K562 (cell line): ENCODE measurements around the gene CHST8. TPM values are rescaled to one million over a fixed set of nuclear protein-coding genes. Genes with fewer than 3 reads are reported as not detected.

ENCODE experiments used
- ATAC-seq: fragments of 200-7000 bp; cut with Tn5 transposase; 3 replicates; pipeline ENCODE4 v1.9.1; 2020; ENCODE audit warnings: moderate library complexity
- BruUV-seq: library from RNA; stranded (reverse); fragments of 400-500 nt; replicated peaks from 2 replicates; lab custom pipeline; 2021; lab: Mats Ljungman, UMichigan
- CTCF ChIA-PET: fragments of 300-600 bp; formaldehyde crosslinking; extraction: SDS; loops from one replicate; lab custom pipeline; 2021; ENCODE audit warnings: low intra/inter-chr PET ratio; lab: Yijun Ruan, JAX
- POLR2A ChIA-PET: fragments of 300-600, 350-650 bp; sonication (Branson Sonifier 250); formaldehyde crosslinking; extraction: SDS; loops from one replicate; lab custom pipeline; 2021; ENCODE audit warnings: antibody characterized with exemption, inconsistent platforms; lab: Yijun Ruan, JAX
- DNase-seq, 4 experiments: peaks; one replicate each; pipeline versions ENCODE4 v3.0.0 to v3.0.0-alpha.2; 2011 to 2018; ENCODE audit warnings: low spot score in 3 of 4, mixed read lengths in 3 of 4; ENCODE audit errors: extremely low read depth in 1 of 4
- FAIRE-seq: peaks from 2 replicates; lab custom pipeline; 2011; peaks lifted over from hg19 to GRCh38; lab: Jason Lieb, UNC
- H2AFZ ChIP-seq: 2 replicates; pipeline ENCODE4 v1.6.0; 2011; ENCODE audit warnings: low read depth, low read length, control low read depth, inconsistent platforms
- H3K27ac ChIP-seq: fragments of 200-600 bp; 3 replicates; pipeline ENCODE4 v1.8.0; 2011; ENCODE audit warnings: low read depth, mild to moderate bottlenecking, control low read depth, inconsistent platforms, low read length, moderate library complexity, mixed read lengths; ENCODE audit errors: extremely low read depth
- H3K27me3 ChIP-seq, 2 experiments: fragments of 300-600 bp in 1 of 2; 2 replicates in 1 of 2; 3 replicates in 1 of 2; pipeline versions ENCODE4 v1.6.0 to v1.8.0; 2011; ENCODE audit warnings: inconsistent platforms in 2 of 2, low read length in 2 of 2, mild to moderate bottlenecking in 1 of 2, mixed read lengths in 1 of 2, moderate library complexity in 1 of 2; ENCODE audit not compliant: control insufficient read depth in 2 of 2, insufficient read depth in 2 of 2
- H3K36me3 ChIP-seq: fragments of 300-600 bp; 3 replicates; pipeline ENCODE4 v1.8.0; 2011; ENCODE audit warnings: mild to moderate bottlenecking, low read length, inconsistent platforms; ENCODE audit not compliant: control insufficient read depth, insufficient read depth
- H3K4me1 ChIP-seq, 2 experiments: fragments of 200-600 bp in 1 of 2; replicated peaks in 1 of 2; 2 replicates in 1 of 2; 3 replicates in 1 of 2; pipeline versions ENCODE4 v1.5.1 to v1.8.0; 2011; ENCODE audit warnings: inconsistent platforms in 2 of 2, low read length in 2 of 2, mild to moderate bottlenecking in 1 of 2, mixed read lengths in 1 of 2, moderate library complexity in 1 of 2; ENCODE audit not compliant: control insufficient read depth in 2 of 2, insufficient read depth in 2 of 2
- H3K4me2 ChIP-seq: 2 replicates; pipeline ENCODE4 v1.6.1; 2011; ENCODE audit warnings: low read length, control low read depth, inconsistent platforms, mixed read lengths; ENCODE audit not compliant: insufficient read depth
- H3K4me3 ChIP-seq: fragments of 200-600 bp; sonication (generic), shearing (Covaris generic); 2 replicates; pipeline ENCODE4 v1.5.1; 2016; ENCODE audit warnings: control low read depth, inconsistent platforms
- H3K79me2 ChIP-seq: fragments of 200-600 bp; 3 replicates; pipeline ENCODE4 v1.8.0; 2011; ENCODE audit warnings: low read length, inconsistent platforms; ENCODE audit not compliant: control insufficient read depth, insufficient read depth
- H3K9ac ChIP-seq, 2 experiments: 2 replicates each; pipeline versions ENCODE4 v1.6.0 to v1.6.1; 2011; ENCODE audit warnings: low read depth in 2 of 2, low read length in 2 of 2, control low read depth in 1 of 2, inconsistent platforms in 1 of 2, mild to moderate bottlenecking in 1 of 2, mixed read lengths in 1 of 2; ENCODE audit not compliant: insufficient read depth in 1 of 2
- H3K9me1 ChIP-seq: one replicate; pipeline ENCODE4 v1.6.0; 2011; ENCODE audit warnings: inconsistent platforms, mild to moderate bottlenecking, low read length, moderate library complexity; ENCODE audit not compliant: control insufficient read depth, insufficient read depth
- H3K9me3 ChIP-seq: replicated peaks from 2 replicates; pipeline ENCODE4 v1.5.1; 2011; ENCODE audit warnings: low read depth, low read length, inconsistent platforms; ENCODE audit not compliant: control insufficient read depth, insufficient read depth
- H4K20me1 ChIP-seq: replicated peaks from 2 replicates; pipeline ENCODE4 v1.6.1; 2011; ENCODE audit warnings: low read length, inconsistent platforms, mixed read lengths; ENCODE audit not compliant: control insufficient read depth, insufficient read depth
- JUNB ChIP-seq: fragments of 450-650 bp; formaldehyde crosslinking; conservative IDR thresholded peaks from 2 replicates; pipeline ENCODE4 v1.4.0; 2020; ENCODE audit warnings: mild to moderate bottlenecking
- MAFG ChIP-seq: fragments of 450-650 bp; conservative IDR thresholded peaks from 2 replicates; pipeline ENCODE4 v1.6.1; 2016; ENCODE audit warnings: missing genetic modification characterization, missing compliant biosample characterization
- PHB ChIP-seq: fragments of 250-450 bp; sonication (Bioruptor Pico); IDR thresholded peaks from 2 replicates; pipeline ENCODE4 v1.5.0; 2021
- SMAD1 ChIP-seq: fragments of 150-350 bp; IDR thresholded peaks from 2 replicates; pipeline ENCODE4 v1.6.1; 2014; ENCODE audit warnings: low read length, low read depth; ENCODE audit not compliant: partially characterized antibody
- ZC3H8 ChIP-seq: fragments of 450-650 bp; IDR thresholded peaks from 2 replicates; pipeline ENCODE4 v1.6.1; 2017
- ZNF197 ChIP-seq: fragments of 200-800 bp; sonication (Bioruptor generic); IDR thresholded peaks from 2 replicates; pipeline ENCODE4 v1.6.1; 2016; ENCODE audit warnings: low read depth, missing genetic modification characterization, missing compliant biosample characterization
- ZNF253 ChIP-seq: fragments of 250-450 bp; sonication (Bioruptor Pico); conservative IDR thresholded peaks from 2 replicates; pipeline ENCODE4 v1.6.1; 2021; ENCODE audit warnings: mild to moderate bottlenecking
- ZNF583 ChIP-seq: fragments of 250-450 bp; sonication (Bioruptor Pico); IDR thresholded peaks from 2 replicates; pipeline ENCODE4 v1.4.0; 2020
- WGBS: fragments of 100-300 bp; shearing (Covaris generic); methylation state at CpG from one replicate; pipeline ENCODE4 v1.1.6; 2016; ENCODE audit warnings: low coverage, mixed read lengths; ENCODE audit not compliant: insufficient coverage; ENCODE audit errors: missing lambda C conversion rate; 5-methylcytosine and 5-hydroxymethylcytosine counted together
- in situ Hi-C: fragments of 300-500 bp; cut with MboI; formaldehyde crosslinking; loops from 4 replicates; pipeline ENCODE4 v1.15.0; 2018; ENCODE audit warnings: inconsistent platforms, mixed read lengths
- intact Hi-C: fragments of 100-400 bp; cut with micrococcal nuclease; formaldehyde crosslinking; loops from 2 replicates; pipeline ENCODE4 v1.14.2; 2022
- polyA plus RNA-seq, 8 experiments: library from polyadenylated mRNA; depleted of rRNA in 4 of 8; stranded (reverse) in 5 of 8; unstranded in 3 of 8; fragments of >200 nt; fragmentation: Nextera tagmentation in 2 of 8; fragmentation: Illumina TruSeq in 1 of 8; extraction: Ambion mirVana in 2 of 8; extraction: Trizol in 1 of 8; gene quantifications; 2 replicates each; pipeline versions ENCODE4 v1.2.1 to v1.2.3, GENCODE V29; 2011 to 2014; ENCODE audit warnings: inconsistent platforms in 1 of 8, missing spikeins in 1 of 8
- total RNA-seq, 7 experiments: library from RNA; depleted of rRNA in 6 of 7; stranded (reverse); fragments of >200 nt in 6 of 7; fragmentation: Illumina TruSeq in 2 of 7; extraction: Trizol in 2 of 7; gene quantifications; 2 replicates each; pipeline versions ENCODE4 v1.2.1 to v1.2.3, GENCODE V29; 2011 to 2021; ENCODE audit warnings: low replicate concordance in 1 of 7

CHST8 gene
- total and polyA plus RNA-seq, 9 of the 15 experiments (the other 6 are each of a cell fraction or from before 2014, with no cell fraction given), result 0.11 TPM; not detected in 8

DNA sequence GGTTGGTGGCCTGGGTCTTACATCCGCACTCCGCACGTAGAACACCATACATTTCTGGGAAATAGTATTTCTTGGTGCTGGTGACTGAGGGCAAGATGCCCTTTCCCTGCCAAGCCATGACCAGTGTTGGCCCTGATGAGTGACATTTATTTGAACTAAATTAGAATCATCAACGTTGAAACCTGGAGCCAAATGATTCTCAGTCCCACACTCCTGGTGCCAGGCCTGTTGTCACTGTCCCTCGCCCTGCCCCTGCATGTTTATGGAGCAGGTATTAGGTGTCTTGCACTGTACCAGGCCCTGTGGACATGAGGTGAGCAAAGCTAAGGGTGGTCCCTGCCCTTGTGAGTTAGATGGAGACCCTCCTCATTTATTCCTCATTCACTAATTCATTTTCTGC is 5.8 kb downstream of the CHST8 start:
- no peak for ATAC-seq
- peaks cover 4% of the 10 kb centered on the region; the same call in 1 of the 2 replicates for H4K20me1 ChIP-seq
- H3K27ac ChIP-seq, result no peak overlapping the region

DNA sequence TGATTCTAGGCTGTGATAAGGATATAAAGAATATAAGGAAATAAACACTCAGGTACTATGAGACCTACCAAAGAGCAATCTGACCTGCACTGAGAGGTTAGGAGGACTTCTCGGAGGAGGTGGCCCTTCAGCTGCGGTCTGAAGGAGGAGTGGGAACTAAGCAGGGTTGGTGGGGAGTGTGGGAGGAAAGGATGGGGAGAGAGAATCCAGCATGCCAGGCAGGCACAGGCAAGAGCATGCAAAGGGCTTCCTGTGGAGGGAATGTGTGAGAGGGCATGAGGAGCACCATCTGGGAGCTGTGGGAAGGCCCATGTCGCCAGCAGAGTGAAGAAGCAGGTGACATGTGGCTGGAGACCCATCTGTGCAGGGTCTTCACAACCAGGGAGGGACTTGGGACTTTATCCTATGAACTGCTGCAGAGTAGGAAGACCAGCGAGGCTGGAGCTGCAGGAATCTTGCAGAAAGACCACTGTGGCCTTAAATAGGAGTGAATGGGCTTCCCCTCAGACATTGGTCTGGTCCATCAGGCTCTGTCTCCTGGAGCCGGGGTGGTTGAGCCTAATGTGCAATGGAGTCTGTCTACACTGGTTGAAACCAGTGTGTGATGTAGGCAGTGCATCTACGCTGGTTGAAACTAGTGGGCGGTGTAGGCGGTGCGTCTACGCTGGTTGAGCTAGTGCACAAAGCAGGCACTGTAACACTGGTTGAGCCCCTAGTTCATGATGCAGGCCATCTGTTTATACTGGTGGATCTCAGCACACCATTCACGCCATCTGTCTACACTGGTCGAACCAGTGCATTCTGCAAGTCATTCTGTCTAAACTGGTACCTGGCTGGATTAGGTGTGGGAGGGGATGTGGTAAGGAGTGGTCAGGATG is 6.4 kb downstream of the CHST8 start:
- WGBS, result 0% methylated on average over 12 of the region's 12 CpGs
- CTCF ChIA-PET, result no interaction called here
- H3K4me2 ChIP-seq, result no peak overlapping the region
- peaks cover 4% of the 10 kb centered on the region; the same call in 1 of the 2 replicates for H4K20me1 ChIP-seq
- DNase-seq (no peak), FAIRE-seq (no peak), ATAC-seq (peak; percentile 49)
- H3K4me3 ChIP-seq, result no peak overlapping the region
- H3K36me3 ChIP-seq, result no peaks in the 10 kb centered on the region
- POLR2A ChIA-PET, result interaction anchor here (1.5 kb wide), 1 partner anchor 10 kb away, joined by 5 read pairs; no protein-coding TSS in a partner anchor
- no peak overlapping the region for H3K27ac ChIP-seq
- no peaks in the 10 kb centered on the region for H3K79me2 ChIP-seq
- no peak overlapping the region for H2AFZ ChIP-seq
- peaks cover 6% of the 10 kb centered on the region for H3K9me1 ChIP-seq
- peaks cover 2 to 53% of the 10 kb centered on the region in 2 experiments; a peak in 2 of 5 replicates for H3K27me3 ChIP-seq
- no TSS peak for BruUV-seq
- intact Hi-C loops (no loop called here), in situ Hi-C loops (no loop called here)
- no peaks in the 10 kb centered on the region for H3K4me1 ChIP-seq
- H3K9ac ChIP-seq, result no peak overlapping the region
- H3K9me3 ChIP-seq, result no peaks in the 10 kb centered on the region
- no peak for TF ChIP-seq PHB (CRISPR knock-in tag)
- TF ChIP-seq SMAD1, result no peak
- TF ChIP-seq ZNF583 (CRISPR knock-in tag), result no peak
- TF ChIP-seq MAFG (tag), result no peak

More for the DNA sequence above, 5.8 kb downstream of the CHST8 start:
- Histone ChIP-seq H3K79me2 (no peaks in the 10 kb centered on the region), H3K9me3 (no peaks in the 10 kb centered on the region), H3K9ac (no peak overlapping the region), H2AFZ (no peak overlapping the region), H3K4me1 (peaks cover 0 to 6% of the 10 kb centered on the region in 2 experiments; a peak in 2 of 5 replicates), H3K4me3 (no peak overlapping the region), H3K36me3 (no peaks in the 10 kb centered on the region), H3K4me2 (no peak overlapping the region), H3K27me3 (peaks cover 2 to 60% of the 10 kb centered on the region in 2 experiments; a peak in 2 of 5 replicates), H3K9me1 (peaks cover 6% of the 10 kb centered on the region)
- TF ChIP-seq JUNB (CRISPR knock-in tag) (no peak), ZNF253 (CRISPR knock-in tag) (no peak), ZNF197 (CRISPR knock-in tag) (no peak), ZC3H8 (no peak)
- FAIRE-seq, result no peak
- WGBS, result 0% methylated on average over 4 of the region's 5 CpGs
- BruUV-seq, result no TSS peak
- no peak for DNase-seq
- intact Hi-C loops, result no loop called here
- in situ Hi-C loops, result no loop called here
- ChIA-PET CTCF (no interaction called here), POLR2A (no interaction called here)
